ENCODE data around the gene AKAIN1. TPM values are rescaled to one million over a fixed set of nuclear protein-coding genes. Genes with fewer than 3 reads are reported as not detected.

AKAIN1 gene
- total RNA-seq, 2 experiments from 2014 or later = not detected

DNA sequence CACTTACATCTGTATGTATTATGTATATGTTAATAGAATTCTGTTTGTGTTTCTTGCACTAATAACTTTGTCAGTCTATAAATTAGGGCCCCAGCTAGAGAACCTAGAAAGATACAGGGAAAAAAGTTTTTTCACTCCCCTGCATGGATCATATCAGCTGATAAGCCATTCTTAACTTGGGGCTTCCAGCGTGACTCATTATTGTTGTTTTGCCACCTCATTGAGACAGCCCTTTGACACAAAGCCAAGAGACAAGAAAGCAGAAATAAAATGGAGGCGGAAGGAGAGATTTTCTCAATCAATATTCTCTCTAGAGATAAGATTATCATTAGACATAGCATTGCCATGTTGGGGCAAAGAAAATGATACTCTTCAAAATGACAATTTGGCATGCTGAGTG, 93.4 kb downstream of the AKAIN1 start:
- Mint-ChIP-seq H3K27me3 (no peaks in the 10 kb centered on the region), H3K36me3 (no peaks in the 10 kb centered on the region), H3K9me3 (no peaks in the 10 kb centered on the region), H3K4me1 (peaks cover 2% of the 10 kb centered on the region), H3K4me3 (no peak overlapping the region), H3K27ac (no peak overlapping the region)
- POLR2A ChIA-PET = no interaction called here
- ATAC-seq (ENCODE audit: low read depth) (no peak), DNase-seq (no peak)

DNA sequence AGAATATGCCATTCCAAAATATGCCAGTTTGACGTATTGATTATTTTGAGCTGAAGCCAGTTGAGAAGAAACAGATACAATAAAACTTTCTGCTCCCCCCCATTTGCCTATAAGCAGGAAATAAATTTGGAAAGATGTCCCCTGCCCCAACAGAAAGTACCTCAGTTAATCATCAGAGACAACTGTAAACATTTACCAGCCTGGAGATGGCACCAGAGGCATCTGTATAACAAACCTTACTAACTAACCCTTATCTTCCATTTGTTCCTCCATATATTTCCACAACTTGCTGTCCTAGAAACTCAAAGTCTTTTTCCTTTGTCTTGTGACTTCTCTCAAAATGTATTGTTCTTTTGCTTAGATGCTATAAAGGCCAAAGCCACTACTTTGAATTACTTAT, 93.8 kb downstream of the AKAIN1 start:
- Mint-ChIP-seq H3K36me3 (no peaks in the 10 kb centered on the region), H3K4me1 (peaks cover 2% of the 10 kb centered on the region), H3K4me3 (no peak overlapping the region), H3K27me3 (peaks cover 3% of the 10 kb centered on the region), H3K27ac (no peak overlapping the region), H3K9me3 (no peaks in the 10 kb centered on the region)
- DNase-seq = no peak
- no peak for ATAC-seq (ENCODE audit: low read depth)
- POLR2A ChIA-PET = no interaction called here

DNA sequence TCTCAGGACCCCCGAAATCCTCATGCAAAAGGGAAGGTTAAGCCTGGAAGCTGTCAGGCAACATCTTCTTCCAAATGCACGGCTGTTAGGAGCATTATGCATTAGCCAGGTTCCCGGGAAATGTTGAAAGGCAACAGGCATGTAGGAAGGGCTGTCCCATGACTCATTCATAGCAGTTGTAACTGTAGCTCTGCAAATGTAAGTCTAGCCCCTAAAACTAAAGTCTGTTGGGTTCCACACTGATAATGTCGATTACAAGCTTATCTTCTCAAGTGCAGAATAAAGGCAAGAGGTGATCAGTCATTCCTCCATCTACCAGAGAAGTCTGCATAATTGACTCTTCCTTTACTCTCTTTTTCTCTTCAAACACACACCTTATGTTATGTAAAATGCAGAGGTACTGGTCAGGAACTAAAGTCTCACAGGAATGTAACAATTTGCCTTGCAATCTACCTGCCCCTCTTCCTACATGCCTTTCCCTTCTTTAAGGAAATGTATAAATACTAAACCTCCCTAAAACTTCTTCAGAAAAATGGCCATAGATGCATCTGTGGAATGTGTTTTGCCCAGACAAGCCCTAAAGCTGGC, 99.8 kb downstream of the AKAIN1 start:
- Mint-ChIP-seq H3K9me3 (peaks cover 3% of the 10 kb centered on the region), H3K4me1 (no peaks in the 10 kb centered on the region), H3K27ac (no peak overlapping the region), H3K4me3 (no peak overlapping the region), H3K36me3 (no peaks in the 10 kb centered on the region), H3K27me3 (peaks cover 9% of the 10 kb centered on the region)
- no peak for ATAC-seq (ENCODE audit: low read depth)
- POLR2A ChIA-PET = no interaction called here
- DNase-seq = no peak

DNA sequence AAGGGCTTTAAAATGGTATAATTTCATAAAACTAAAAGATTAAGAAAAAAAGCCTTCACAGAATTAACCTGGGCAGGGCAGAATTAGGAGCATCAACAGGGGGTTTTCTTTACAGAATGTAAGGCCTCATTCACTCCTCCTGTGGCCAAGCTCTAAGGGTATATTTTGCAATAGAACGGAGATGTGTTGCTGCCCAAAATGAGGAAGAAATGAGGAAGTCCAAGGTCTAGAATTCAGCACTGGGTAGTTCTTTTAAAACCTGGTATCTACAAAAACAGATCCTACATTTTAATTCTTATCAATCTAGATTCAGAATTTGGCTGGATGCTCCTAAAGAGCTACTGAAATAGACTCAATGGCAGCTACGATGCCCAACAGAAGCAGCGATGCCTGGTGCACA, 101.8 kb downstream of the AKAIN1 start:
- Mint-ChIP-seq H3K9me3 (peaks cover 7% of the 10 kb centered on the region), H3K27me3 (peaks cover 9% of the 10 kb centered on the region), H3K4me3 (no peak overlapping the region), H3K4me1 (no peaks in the 10 kb centered on the region), H3K36me3 (no peaks in the 10 kb centered on the region), H3K27ac (no peak overlapping the region)
- ATAC-seq (ENCODE audit: low read depth) (no peak), DNase-seq (no peak)
- POLR2A ChIA-PET = no interaction called here

DNA sequence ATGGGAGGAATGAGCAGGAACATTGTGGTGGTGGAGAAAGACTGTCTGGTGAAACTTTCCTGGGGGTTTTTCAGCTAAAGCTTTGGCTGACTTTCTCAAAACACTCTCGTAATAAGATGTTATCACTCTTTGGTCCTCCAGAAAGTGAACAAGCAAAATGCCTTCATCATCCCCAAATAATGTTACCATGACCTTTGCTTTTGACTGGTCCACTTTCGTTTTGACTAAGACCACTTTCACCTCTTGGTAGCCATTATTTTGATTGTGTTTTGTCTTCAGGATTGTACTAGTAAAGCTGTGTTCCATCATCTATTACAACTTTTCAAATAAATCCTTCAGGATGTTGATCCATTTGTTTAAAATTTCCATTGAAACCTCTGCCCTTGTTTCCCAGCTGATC, 103.2 kb downstream of the AKAIN1 start:
- Mint-ChIP-seq H3K4me3 (no peak overlapping the region), H3K27me3 (peaks cover 9% of the 10 kb centered on the region), H3K27ac (no peak overlapping the region), H3K9me3 (peaks cover 7% of the 10 kb centered on the region), H3K36me3 (no peaks in the 10 kb centered on the region), H3K4me1 (no peaks in the 10 kb centered on the region)
- POLR2A ChIA-PET = no interaction called here
- ATAC-seq (ENCODE audit: low read depth) = no peak
- no peak for DNase-seq

Other genes with a start within 250 kb of the AKAIN1 start
- gene ZBTB14, start 98.5 kb upstream of the AKAIN1 start, total RNA-seq = 10 to 100 TPM; 34.2 to 34.3 TPM

All from activated naive CD8-positive, alpha-beta T cell treated with anti-CD3 and anti-CD28 coated beads, Interleukin-2, amount 10 ng/mL, durations not matched to agents 7 days and 5 days (primary cell).